PC-3 (cell line): ENCODE data around the gene HDAC4. TPM values are rescaled to one million over a fixed set of nuclear protein-coding genes. Genes with fewer than 3 reads are reported as not detected.

Experiments
- ATAC-seq: fragments of 200-7000 bp; cut with Tn5 transposase; 2 replicates; pipeline ENCODE4 v1.9.1; 2020; ENCODE audit warnings: mild to moderate bottlenecking, moderate library complexity
- BruUV-seq: library from RNA; stranded (reverse); fragments of 400-500 nt; replicated peaks from 2 replicates; lab custom pipeline; 2021; lab: Mats Ljungman, UMichigan
- CTCF ChIA-PET: fragments of 300-600 bp; sonication (Branson Sonifier 250); formaldehyde crosslinking; loops from one replicate; lab custom pipeline; 2022; ENCODE audit warnings: antibody characterized with exemption; lab: Charles Lee
- POLR2A ChIA-PET: fragments of 300-600 bp; sonication (Branson Sonifier 250); formaldehyde crosslinking; loops from one replicate; lab custom pipeline; 2022; ENCODE audit warnings: antibody characterized with exemption; ENCODE audit not compliant: unreplicated experiment; lab: Charles Lee
- DNase-seq: peaks from one replicate; pipeline ENCODE4 v3.0.0-alpha.2; 2015
- H2AFZ ChIP-seq: fragments of 300-600 bp; sonication (generic); 2 replicates; pipeline ENCODE4 v1.6.0; 2016; ENCODE audit warnings: antibody characterized with exemption, low read length
- H3F3A ChIP-seq: fragments of 300-600 bp; sonication (generic); one replicate; pipeline ENCODE4 v1.6.0; 2017; ENCODE audit warnings: antibody characterized with exemption, low read length, control low read depth, mild to moderate bottlenecking; ENCODE audit not compliant: unreplicated experiment
- H3K27ac ChIP-seq: fragments of 300-600 bp; sonication (generic); 2 replicates; pipeline ENCODE4 v1.5.1; 2016; ENCODE audit warnings: mild to moderate bottlenecking, low read length
- H3K27me3 ChIP-seq: fragments of 300-600 bp; sonication (generic); 2 replicates; pipeline ENCODE4 v1.6.1; 2016; ENCODE audit warnings: low read length, mixed read lengths
- H3K36me3 ChIP-seq: fragments of 300-600 bp; sonication (generic); 2 replicates; pipeline ENCODE4 v1.6.1; 2016; ENCODE audit warnings: low read depth, mixed run types, low read length, mixed read lengths
- H3K4me1 ChIP-seq: fragments of 300-600 bp; sonication (generic); 2 replicates; pipeline ENCODE4 v1.5.1; 2016; ENCODE audit warnings: low read length; ENCODE audit not compliant: insufficient read depth
- H3K4me2 ChIP-seq: fragments of 300-600 bp; sonication (generic); 2 replicates; pipeline ENCODE4 v1.6.0; 2016; ENCODE audit warnings: low read length
- H3K4me3 ChIP-seq: fragments of 300-600 bp; sonication (generic); 2 replicates; pipeline ENCODE4 v1.5.1; 2016; ENCODE audit warnings: mild to moderate bottlenecking, low read length, mixed read lengths
- H3K79me2 ChIP-seq: fragments of 300-600 bp; sonication (generic); 2 replicates; pipeline ENCODE4 v1.6.1; 2017; ENCODE audit warnings: low read length, mixed read lengths
- H3K9ac ChIP-seq: fragments of 300-600 bp; sonication (generic); 2 replicates; pipeline ENCODE4 v1.6.0; 2016; ENCODE audit warnings: mild to moderate bottlenecking, low read length
- H3K9me2 ChIP-seq: fragments of 300-600 bp; sonication (generic); replicated peaks from 2 replicates; pipeline ENCODE4 v1.6.1; 2016; ENCODE audit warnings: mixed run types, low read length, mixed read lengths
- H3K9me3 ChIP-seq: fragments of 300-600 bp; sonication (generic); 2 replicates; pipeline ENCODE4 v1.6.1; 2016; ENCODE audit warnings: low read length, mixed read lengths
- H4K20me1 ChIP-seq: fragments of 300-600 bp; sonication (generic); 2 replicates; pipeline ENCODE4 v1.6.1; 2016; ENCODE audit warnings: low read length, mixed read lengths
- EZH2 ChIP-seq: fragments of 300-600 bp; sonication (generic); IDR thresholded peaks from one replicate; pipeline ENCODE4 v1.6.1; 2017; ENCODE audit warnings: antibody characterized with exemption, mild to moderate bottlenecking, low read length; ENCODE audit not compliant: unreplicated experiment
- EZH2phosphoT487 ChIP-seq: fragments of 300-600 bp; sonication (generic); IDR thresholded peaks from 2 replicates; pipeline ENCODE4 v1.6.1; 2018; ENCODE audit warnings: mild to moderate bottlenecking, antibody characterized with exemption, low read length, borderline replicate concordance
- intact Hi-C: fragments of 100-400 bp; cut with micrococcal nuclease; formaldehyde crosslinking; loops from 2 replicates; pipeline ENCODE4 v1.9.0; 2023
- total RNA-seq: library from RNA; depleted of rRNA; stranded (reverse); fragments of >200 nt; gene quantifications from 2 replicates; pipeline ENCODE4 v1.2.3, GENCODE V29; 2014
- TF ChIP-seq, protein P1 (sequence below): fragments of 300-600 bp; sonication (generic); conservative IDR thresholded peaks from 2 replicates; pipeline ENCODE4 v1.5.1; 2017; ENCODE audit warnings: antibody characterized with exemption, low read depth, mild to moderate bottlenecking, low read length

Gene HDAC4
- total RNA-seq, 1 experiment from 2014 or later, result 8.5 TPM

DNA sequence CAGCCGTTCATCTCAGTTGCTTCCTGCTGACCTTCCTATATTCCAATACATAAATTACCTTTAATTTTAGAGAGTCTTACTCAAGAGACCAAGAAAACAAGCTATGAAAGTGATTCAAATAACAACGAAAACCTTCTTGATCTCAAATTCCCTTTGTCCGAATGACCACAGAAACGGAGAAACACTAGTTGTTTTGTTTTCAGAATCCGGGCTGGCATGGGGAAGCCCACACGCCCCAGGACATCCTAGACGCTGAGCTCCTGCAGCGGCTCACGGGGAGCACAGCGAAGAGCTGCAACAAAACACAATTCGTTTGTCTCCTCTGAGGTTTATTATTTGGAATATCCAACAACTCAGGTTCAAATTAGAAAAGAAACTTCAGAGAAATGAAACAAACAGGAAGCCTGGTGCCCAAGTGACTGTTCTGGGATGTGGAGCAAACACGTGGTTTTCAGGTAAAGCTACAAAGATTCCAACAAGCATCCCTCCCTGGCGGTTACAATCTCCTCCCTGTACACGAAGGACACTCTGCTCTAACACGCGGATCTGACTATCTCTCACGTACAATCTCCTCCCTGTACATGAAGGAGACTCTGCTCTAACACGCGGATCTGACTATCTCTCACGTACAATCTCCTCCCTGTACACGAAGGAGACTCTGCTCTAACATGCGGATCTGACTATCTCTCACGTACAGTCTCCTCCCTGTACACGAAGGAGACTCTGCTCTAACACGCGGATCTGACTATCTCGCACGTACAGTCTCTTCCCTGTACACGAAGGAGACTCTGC, 315.4 kb downstream of the HDAC4 start:
- Histone ChIP-seq H3F3A (no peaks in the 10 kb centered on the region), H4K20me1 (no peaks in the 10 kb centered on the region), H2AFZ (no peak overlapping the region), H3K36me3 (no peaks in the 10 kb centered on the region), H3K79me2 (no peaks in the 10 kb centered on the region), H3K9me2 (no peaks in the 10 kb centered on the region), H3K9ac (no peak overlapping the region), H3K4me2 (no peak overlapping the region), H3K4me3 (no peak overlapping the region), H3K27ac (no peak overlapping the region), H3K4me1 (no peaks in the 10 kb centered on the region), H3K9me3 (no peaks in the 10 kb centered on the region), H3K27me3 (no peaks in the 10 kb centered on the region)
- intact Hi-C loops, result no loop called here
- no peak for DNase-seq
- ChIA-PET CTCF (no interaction called here), POLR2A (no interaction called here)
- TF ChIP-seq, protein P1, sequence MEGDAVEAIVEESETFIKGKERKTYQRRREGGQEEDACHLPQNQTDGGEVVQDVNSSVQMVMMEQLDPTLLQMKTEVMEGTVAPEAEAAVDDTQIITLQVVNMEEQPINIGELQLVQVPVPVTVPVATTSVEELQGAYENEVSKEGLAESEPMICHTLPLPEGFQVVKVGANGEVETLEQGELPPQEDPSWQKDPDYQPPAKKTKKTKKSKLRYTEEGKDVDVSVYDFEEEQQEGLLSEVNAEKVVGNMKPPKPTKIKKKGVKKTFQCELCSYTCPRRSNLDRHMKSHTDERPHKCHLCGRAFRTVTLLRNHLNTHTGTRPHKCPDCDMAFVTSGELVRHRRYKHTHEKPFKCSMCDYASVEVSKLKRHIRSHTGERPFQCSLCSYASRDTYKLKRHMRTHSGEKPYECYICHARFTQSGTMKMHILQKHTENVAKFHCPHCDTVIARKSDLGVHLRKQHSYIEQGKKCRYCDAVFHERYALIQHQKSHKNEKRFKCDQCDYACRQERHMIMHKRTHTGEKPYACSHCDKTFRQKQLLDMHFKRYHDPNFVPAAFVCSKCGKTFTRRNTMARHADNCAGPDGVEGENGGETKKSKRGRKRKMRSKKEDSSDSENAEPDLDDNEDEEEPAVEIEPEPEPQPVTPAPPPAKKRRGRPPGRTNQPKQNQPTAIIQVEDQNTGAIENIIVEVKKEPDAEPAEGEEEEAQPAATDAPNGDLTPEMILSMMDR, result no peak
- TF ChIP-seq EZH2, result no peak
- TF ChIP-seq EZH2phosphoT487, result no peak
- no TSS peak for BruUV-seq
- ATAC-seq, result no peak

DNA sequence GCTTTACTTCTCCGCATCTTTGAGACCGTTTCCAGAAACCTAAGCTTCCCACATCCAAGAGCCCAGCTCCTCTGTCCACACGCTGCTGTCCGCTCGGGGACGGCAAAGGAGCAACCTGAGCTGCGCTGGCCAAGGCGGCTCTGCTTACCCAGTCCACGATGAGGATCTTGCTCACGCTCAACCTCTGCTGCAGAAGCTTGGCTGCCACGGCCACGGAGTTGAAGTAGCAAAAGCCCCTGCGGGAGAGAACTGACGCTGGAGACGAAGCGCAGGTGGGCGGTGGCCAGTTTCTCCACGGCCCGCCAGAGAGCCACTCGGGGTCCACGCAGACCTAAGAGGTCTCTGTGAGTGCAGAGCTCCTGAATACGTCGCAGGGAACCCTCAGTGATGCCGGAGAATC, 316.8 kb downstream of the HDAC4 start:
- H3K79me2 ChIP-seq, result no peaks in the 10 kb centered on the region
- DNase-seq (no peak), ATAC-seq (no peak)
- H3F3A ChIP-seq, result no peaks in the 10 kb centered on the region
- no peaks in the 10 kb centered on the region for H3K9me3 ChIP-seq
- H3K4me2 ChIP-seq, result no peak overlapping the region
- no TSS peak for BruUV-seq
- POLR2A ChIA-PET, result no interaction called here
- no peaks in the 10 kb centered on the region for H3K4me1 ChIP-seq
- no peak overlapping the region for H3K9ac ChIP-seq
- CTCF ChIA-PET, result no interaction called here
- no peak overlapping the region for H3K27ac ChIP-seq
- H3K9me2 ChIP-seq, result no peaks in the 10 kb centered on the region
- intact Hi-C loops, result no loop called here
- no peak overlapping the region for H3K4me3 ChIP-seq
- H3K27me3 ChIP-seq, result no peaks in the 10 kb centered on the region
- TF ChIP-seq EZH2 (no peak), EZH2phosphoT487 (no peak)
- TF ChIP-seq, protein P1, result no peak
- H3K36me3 ChIP-seq, result no peaks in the 10 kb centered on the region
- H2AFZ ChIP-seq, result no peak overlapping the region
- H4K20me1 ChIP-seq, result no peaks in the 10 kb centered on the region

DNA sequence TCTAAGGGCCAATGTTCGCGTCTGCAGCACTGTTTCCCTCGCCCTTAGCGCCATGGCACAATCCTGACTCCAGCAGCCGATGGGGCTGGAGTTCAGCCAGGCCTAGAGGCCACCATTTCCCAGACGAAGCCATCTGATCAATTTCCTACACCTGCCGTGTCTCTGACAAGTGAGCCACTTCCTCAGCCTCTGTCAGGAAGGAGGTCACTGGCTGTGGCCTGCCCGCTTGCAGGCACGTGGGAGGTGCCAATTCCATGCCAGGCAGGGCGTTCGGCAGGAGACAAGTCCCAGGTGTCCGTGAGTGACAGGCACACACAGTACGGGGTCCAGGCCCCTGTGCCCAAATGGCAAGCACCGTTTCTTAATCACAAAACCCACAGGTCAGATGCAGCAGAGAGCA, 318.4 kb downstream of the HDAC4 start:
- Histone ChIP-seq H3K36me3 (no peaks in the 10 kb centered on the region), H3K27me3 (no peaks in the 10 kb centered on the region), H3K9me2 (no peaks in the 10 kb centered on the region), H3K27ac (no peak overlapping the region), H2AFZ (no peak overlapping the region), H3K9ac (no peak overlapping the region), H3K4me2 (no peak overlapping the region), H4K20me1 (no peaks in the 10 kb centered on the region), H3F3A (no peaks in the 10 kb centered on the region), H3K4me1 (no peaks in the 10 kb centered on the region), H3K79me2 (no peaks in the 10 kb centered on the region), H3K4me3 (no peak overlapping the region), H3K9me3 (no peaks in the 10 kb centered on the region)
- DNase-seq (no peak), ATAC-seq (no peak)
- POLR2A ChIA-PET, result no interaction called here
- CTCF ChIA-PET, result no interaction called here
- no TSS peak for BruUV-seq
- no peak for TF ChIP-seq EZH2
- TF ChIP-seq EZH2phosphoT487, result no peak
- TF ChIP-seq, protein P1, result no peak
- intact Hi-C loops, result no loop called here
